Measurements from ENCODE around the gene PTPRQ. TPM values are rescaled to one million over a fixed set of nuclear protein-coding genes. Genes with fewer than 3 reads are reported as not detected.
A peak's percentile ranks its signal among the peaks of the same experiment; 100 is the strongest.

The PTPRQ gene
- total RNA-seq, 1 experiment from 2014 or later = 0.27 TPM

DNA sequence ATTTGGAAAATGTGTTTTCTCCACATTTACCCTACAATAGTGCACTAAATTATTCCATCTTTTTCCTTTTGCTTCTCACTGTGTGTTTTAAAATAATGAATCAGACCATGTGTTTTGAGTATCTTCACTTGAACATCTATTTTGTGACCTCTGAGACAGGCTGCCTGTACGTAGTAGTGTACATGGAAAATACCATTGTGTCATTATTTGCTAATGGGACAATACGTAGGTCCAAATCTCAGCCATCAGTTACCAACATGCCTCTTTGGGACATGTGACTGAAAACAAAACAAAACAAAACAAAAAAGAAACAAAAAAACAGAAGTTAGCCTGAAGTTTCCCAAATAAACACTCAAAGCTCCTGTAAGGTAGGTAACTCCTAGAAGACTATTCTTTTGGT is 256.3 kb downstream of the PTPRQ start:
- no peak for DNase-seq (ENCODE audit: low read depth)

DNA sequence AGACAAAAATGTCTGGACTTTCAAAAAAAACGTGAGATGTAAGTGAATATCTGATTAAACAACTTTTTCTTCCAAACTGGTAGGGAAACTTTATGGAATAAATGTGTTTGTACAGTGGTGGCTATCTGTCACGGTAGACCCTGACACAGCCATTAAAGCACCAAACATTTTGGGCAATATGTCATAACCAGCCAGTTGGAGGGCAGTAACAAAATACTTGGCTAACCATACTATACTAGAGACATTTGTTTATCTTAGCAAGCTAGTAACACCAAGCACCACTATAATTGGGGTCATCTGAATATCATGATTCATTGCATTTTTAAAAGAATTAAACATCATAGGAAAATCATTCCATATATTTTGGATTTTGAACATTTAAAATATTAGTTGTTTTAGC is 257.4 kb downstream of the PTPRQ start:
- DNase-seq (ENCODE audit: low read depth) = peak; percentile 47

DNA sequence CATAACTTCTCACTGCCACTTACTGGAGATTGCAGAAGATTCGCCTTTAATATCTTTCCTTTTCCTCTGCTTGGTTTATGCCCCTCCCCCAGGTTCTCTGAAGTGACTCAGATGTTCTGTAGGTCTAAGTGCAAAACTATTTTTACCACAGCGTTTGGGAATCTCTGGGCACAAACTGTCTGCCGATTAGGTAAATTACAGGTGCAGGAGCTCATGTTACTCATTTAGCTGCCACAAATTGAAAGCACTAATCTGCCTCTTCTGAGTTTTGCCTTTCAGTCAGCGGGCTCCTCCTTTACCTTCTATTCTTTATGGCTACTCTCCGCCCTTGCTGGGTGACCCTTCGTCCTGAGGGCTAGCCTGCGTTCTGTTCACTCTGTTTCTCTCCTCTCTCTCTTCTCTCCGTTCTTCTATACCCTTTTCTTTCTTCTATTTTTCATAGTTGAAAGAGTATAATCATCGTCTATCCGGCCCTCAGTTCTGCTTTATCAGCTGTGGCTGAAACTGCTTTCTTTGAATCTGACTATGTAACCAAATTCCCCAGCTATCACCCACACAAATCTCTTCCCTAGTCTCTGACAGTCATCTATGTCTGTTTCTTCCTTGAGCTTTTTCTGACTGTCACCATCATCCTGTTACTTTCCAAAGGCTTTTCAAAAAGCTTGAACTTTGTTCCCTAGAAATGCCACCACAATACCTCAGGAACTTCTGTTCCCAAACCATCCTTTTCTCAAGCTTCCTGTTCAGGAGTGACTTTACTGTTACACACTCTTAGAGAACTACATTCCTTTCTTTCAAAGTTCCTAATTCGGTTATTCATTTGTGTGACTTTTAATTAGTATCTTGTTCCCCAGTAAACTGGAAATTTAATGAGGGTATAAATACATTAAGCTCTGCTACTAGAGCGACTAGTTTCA is 259.1 kb downstream of the PTPRQ start:
- DNase-seq (ENCODE audit: low read depth) = peak; percentile 80

DNA sequence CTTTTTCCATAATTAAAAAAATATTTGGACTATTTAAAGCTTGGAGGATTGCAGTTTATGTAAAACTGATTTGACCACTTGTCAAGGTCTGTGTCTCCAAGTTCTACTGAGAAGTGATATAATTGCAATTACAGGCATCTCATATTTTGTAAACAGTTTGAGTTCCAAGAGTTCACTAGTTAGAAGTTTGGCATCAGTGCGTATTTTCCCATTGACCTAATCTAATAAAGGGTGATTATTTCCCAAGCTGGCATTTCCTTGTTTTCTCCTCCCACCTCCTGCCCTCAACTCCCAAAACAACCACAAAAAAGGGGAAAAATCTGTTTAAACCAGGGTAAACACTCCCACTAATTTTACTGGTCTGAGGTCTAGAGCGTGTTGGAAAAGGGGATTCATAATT is 260.4 kb downstream of the PTPRQ start:
- no peak for DNase-seq (ENCODE audit: low read depth)

DNA sequence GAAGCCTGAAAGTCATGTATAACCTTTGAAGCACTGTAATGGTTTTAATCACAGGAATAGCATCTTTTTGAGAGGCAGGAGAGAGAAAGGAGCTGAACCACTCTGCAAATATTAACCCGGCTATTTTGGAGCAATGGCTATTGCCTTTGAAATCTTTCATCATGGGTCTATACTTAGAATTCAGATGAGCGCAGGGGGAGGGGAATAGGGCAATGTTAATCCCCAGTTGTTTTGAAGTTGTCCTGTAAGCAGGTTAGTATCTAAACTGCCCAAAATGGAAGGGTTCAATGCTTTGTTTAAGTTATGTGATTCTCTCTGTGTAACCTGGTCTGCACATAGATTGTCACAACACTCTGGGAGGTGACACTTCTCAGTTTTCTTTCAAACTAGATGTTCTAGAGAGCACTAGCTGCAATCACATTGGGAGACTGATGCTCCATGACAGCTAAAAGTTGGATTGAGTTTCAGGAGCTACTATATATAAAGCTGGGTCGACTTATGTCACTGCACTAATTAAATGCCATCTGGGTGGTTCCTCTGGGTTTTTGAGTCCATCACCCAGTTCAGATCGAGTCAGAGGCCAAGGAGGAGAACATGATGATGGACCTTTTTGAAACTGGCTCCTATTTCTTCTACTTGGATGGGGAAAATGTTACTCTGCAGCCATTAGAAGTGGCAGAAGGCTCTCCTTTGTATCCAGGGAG is 263.2 kb downstream of the PTPRQ start, which contains the start of gene MYF6:
MYF6 (plus strand) TSS at position 509 of the 704 bp plus-strand sequence; CDS start at position 595, 86 bp downstream.
- no peak for DNase-seq (ENCODE audit: low read depth)

DNA sequence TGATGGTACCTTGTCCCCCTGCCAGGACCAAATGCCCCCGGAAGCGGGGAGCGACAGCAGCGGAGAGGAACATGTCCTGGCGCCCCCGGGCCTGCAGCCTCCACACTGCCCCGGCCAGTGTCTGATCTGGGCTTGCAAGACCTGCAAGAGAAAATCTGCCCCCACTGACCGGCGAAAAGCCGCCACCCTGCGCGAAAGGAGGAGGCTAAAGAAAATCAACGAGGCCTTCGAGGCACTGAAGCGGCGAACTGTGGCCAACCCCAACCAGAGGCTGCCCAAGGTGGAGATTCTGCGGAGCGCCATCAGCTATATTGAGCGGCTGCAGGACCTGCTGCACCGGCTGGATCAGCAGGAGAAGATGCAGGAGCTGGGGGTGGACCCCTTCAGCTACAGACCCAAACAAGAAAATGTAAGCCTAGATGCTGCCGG is 263.8 kb downstream of the PTPRQ start:
- no peak for DNase-seq (ENCODE audit: low read depth)

DNA sequence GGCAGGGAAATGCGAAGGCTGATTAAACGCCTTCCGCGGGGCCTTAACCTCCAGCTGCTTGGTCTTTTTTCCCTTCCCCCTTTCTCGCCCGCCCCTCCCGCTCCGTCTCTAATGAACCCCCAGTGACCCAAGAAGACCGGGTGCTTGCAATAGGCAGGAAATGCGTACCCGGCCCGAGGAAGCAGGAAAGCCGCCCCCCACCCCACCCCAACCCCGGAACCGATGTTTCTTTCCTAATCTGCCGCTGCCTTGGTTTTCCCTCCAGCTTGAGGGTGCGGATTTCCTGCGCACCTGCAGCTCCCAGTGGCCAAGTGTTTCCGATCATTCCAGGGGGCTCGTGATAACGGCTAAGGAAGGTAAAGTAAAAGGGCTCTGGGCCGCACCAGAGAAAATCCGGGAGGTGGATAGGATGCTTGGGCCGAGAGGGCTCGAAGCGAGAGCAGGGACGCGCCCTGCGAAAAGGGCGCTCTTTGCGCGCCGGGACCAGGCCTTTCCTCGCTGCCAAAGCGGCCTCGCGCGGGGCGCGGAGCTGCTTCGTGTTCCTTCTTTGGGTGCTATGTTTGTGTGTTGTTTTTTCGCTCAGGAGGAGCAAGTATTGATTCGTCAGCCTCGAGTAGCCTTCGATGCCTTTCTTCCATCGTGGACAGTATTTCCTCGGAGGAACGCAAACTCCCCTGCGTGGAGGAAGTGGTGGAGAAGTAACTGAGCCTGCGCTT is 264.4 kb downstream of the PTPRQ start:
- DNase-seq (ENCODE audit: low read depth) = no peak

DNA sequence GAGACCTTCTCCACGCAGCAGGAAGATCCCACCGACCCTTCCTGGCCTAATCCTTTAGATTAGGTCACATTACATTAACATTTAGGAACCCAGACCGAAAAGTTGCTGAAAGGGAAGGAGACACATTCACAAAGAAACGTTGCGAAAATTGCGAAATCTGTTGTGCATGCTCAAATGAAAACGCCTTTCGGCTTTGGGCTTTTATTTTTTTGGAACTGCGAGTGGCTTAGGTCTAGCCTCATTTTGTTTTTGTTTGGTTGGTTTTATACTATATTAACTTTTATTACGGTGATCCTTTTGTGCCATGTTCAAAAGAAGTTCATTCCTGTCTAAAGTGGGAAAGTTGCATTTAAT is 264.9 kb downstream of the PTPRQ start:
- DNase-seq (ENCODE audit: low read depth) = no peak

DNA sequence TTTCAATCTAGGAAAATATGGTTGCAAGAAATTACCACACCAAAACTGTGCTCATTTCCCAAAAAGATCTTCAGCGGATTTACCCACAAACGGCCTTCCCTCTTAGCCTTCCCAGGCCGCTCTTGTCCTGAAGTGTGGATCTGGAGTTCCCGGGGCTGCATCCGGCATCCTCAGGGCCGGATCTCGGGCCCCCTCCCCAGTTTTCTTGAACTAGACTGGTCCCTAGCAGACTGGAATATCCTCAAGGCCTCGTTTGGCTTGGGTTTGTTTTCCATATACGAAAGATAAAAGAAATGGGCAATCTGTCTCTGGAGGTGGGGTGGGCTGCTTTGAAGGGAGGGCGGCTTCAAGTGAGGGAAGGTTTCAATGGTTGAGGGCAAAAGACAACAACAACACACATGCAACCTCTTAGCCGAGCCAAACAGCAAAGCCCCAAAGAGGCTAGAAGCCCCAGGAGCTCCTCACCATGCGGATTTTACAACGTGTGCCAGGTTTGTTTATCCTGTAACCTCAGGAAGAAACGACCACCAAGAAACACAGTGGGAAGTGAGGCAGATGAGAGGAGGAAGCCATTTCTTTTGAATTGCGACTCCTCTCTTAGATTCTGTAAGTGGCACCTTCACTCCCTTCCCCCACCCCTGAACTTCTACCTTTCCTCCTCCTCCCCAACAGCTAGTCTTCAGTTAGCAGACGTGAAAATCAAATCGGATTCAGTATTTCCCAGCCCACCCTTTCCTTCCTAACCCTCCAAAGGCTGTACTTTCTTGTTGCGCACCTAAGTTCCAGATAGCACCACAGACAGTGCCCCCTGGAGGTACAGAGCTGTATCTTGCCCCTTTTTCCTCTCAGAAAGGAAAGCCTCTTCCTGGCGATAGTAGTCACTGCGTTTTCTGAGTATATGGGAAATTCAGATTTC is 266.0 kb downstream of the PTPRQ start:
- DNase-seq (ENCODE audit: low read depth) = peak; percentile 9

DNA sequence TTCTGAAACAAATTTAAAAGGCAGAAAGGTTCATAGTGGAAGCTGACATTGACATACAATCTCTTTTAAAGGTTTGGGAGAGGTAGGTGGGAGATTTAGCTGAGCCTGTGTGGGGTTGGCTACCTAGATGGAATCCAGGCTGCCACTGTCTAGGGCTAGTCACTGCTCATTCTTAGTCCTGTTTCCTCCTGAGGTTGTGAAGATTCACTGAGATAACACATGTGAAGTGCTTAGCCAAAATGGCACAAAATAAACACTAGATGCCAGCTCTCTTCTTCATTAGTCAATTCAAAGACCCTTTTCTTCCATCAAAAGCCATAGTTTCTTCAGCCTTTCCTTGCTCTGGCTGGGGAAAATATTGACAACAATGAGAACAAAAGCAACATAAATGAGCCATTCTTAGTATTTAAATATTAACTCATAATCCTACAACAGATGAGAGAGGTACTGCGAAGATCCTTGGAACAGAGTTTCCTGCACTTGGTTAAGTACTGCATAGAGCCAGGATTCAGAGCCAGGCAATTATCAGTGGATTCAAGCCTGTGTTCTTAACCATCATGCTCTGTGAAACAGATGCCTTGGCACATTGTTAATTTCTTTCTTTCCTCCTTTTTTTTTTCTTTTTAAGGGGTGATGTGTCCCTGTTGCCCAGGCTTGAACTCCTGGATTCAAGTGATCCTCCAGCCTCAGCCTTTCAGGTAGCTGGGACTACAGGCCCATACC is 266.9 kb downstream of the PTPRQ start:
- DNase-seq (ENCODE audit: low read depth) = no peak

DNA sequence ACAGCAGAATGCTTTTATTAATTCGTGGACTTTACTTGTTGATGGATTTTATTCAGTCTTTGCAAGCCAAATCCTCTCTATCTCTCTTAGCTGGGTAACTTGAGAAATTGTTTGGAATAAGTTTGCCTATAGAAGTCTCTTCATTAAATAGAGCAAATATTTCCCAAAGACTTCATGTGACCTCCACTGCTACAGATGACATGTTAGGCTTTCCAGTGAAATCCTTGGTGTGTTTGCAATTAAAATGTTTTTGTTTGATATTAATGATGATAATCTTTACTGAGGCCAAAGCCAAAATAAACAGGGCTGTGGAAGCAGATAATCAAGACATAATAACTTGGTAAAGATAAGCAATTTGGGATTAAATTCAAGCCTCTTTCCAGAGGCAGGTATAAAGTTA is 267.8 kb downstream of the PTPRQ start:
- no peak for DNase-seq (ENCODE audit: low read depth)

DNA sequence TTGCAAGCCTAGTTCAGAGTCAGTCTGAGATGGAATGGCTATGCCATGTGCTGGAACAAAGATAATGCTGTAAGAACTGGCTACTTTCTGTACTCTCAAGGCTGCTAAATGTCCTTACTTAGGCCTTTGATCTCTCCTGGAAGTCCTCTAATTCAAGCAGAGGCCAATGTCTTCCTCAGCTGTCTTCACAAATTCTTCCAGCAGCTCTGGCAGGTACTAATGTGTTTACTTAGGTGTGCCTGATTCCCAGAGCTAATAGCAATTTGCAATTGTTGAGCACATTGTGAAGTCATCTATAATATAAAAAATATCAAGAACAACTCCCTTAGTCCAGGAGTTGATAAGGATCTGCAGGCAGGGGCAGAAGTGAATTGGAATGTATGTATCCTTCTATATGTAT is 268.8 kb downstream of the PTPRQ start:
- no peak for DNase-seq (ENCODE audit: low read depth)

DNA sequence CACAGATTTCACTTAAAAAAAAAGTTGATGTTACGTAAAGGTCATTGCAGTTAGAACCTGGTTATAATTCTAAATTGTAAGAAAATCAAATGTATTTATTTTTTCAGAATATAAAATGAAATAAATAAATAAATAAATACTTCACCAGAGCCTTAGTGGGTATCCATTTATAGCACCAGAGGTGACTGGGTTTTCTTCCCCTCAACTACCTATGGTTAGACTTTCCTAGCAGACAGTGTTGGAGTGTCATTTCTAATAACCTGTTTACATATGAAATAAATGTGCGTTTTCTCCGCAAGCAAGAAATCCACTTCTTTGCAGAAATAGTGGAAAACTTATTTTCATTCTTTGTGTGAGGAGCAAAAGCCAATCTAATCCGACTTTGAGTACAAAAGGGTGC is 269.4 kb downstream of the PTPRQ start:
- DNase-seq (ENCODE audit: low read depth) = no peak

DNA sequence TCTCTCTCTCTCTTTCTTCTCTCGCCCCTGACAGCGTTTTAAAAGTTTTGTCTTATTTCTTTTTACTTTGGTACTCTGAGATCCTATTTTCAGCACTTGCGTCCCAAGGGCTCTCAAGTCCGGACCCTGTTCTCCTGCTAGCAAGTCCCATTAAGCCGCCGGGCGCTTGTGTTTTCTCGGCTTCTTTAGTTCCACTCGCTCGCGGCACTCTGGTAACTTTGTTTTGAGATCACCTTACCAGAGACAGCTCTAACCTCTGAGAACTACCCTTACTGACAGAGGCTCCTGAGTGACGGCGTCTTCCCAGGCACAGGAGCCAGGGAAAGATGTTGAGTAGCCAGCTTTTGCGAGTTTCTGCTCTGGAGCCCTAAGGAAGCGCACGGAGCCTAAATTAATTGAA is 270.0 kb downstream of the PTPRQ start:
- DNase-seq (ENCODE audit: low read depth) = peak; percentile 28

DNA sequence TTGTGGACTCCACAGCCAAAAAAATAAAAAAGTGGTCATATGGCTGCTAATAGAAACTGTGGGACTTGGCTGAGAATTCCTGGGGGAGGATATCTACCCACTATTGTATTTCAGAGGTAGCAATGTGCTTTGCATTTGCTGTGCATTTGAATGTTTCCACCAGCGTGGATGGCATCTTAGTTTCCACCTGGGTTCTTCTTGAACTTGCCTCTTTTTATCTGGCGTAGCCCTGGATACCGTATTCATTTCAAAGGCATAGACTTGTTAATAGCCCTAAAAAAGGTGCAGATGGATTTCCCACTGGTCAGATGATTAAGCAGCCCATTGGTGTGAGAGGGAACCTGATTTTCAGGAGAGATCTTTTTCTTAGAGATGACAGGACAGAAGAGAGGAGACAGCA is 270.8 kb downstream of the PTPRQ start:
- no peak for DNase-seq (ENCODE audit: low read depth)

DNA sequence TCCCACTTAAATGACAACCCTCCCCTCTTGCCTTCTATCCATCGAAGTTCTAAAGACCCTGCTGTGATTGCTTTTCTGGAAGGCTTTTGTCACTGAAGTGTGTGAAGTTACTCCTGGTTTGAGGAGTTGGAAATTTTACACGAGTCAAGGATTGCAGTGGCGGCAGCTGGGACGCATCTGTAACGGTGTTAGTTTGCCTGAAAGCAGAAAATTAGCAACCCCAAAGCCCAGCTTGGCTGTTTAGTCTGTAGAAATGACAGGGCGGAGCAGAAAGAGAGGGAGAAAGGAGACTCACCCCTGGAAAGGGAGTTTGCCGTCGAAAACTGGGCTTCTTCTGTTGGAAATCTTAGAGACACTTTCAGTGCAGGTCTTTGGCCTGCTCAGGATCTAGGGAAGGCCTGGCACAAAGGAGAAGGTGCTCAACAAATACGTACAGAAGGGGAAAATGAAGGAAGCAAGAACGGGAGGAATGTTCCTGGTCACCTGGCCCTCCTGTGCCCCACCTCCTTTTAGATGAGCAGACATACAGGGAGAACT is 271.7 kb downstream of the PTPRQ start:
- DNase-seq (ENCODE audit: low read depth) = no peak

DNA sequence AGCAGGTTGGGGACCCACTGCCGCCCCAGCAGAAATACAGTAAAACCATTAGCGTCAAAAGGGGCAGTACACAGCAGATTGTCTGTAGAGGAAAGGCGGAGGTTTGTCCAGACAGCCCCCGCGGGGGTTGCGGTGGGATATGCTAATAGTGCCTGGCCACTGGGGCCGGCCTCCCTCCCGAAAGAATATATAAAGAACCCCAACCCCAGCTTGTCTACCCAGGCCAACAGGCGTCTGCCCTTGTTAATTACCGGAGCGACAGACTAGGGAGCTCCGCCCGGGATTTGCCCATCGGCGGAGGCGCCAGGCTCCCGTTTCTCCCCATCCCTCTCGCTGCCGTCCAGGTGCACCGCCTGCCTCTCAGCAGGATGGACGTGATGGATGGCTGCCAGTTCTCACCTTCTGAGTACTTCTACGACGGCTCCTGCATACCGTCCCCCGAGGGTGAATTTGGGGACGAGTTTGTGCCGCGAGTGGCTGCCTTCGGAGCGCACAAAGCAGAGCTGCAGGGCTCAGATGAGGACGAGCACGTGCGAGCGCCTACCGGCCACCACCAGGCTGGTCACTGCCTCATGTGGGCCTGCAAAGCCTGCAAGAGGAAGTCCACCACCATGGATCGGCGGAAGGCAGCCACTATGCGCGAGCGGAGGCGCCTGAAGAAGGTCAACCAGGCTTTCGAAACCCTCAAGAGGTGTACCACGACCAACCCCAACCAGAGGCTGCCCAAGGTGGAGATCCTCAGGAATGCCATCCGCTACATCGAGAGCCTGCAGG is 272.8 kb downstream of the PTPRQ start, which contains the start of gene MYF5:
MYF5 (plus strand) TSS at position 217 of the 774 bp plus-strand sequence; CDS start at position 369, 152 bp downstream.
- no peak for DNase-seq (ENCODE audit: low read depth)

DNA sequence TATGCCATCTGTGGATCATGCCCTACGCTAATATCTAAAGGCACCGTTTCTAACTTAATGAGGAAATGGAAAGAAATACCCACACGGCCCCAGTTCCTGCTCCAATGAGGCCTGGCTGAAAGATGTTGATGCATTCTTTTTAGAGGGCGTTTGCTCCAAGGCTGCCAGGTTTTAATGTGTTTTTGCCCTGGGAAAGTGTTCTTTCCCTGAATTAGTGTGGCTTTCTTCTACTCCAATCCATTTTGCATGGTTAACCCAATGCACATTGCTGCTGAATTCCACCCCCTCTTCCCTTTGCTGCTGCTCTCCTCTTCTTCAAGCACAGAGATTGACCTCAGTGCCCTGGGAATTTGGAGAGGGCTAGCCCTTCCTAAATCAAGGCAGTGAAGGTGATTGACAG is 273.8 kb downstream of the PTPRQ start:
- no peak for DNase-seq (ENCODE audit: low read depth)

DNA sequence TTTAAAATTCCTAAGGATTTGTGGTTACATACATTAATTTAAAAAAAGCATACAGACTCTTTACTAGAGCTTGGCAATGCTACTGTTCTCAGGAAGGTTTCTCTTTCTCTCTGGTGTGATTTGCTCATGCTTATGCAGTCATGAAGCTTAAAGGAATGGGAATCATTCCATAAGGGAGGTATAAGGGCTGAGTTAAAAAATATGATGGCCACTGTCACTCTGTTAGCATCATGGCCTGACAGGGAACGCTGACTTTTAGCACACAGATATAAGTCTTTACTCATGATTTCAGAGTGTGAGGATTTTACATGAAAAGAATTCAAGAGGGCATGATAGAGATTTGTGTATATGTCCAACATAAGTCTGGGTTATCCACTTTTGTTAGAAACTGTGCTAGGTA is 276.5 kb downstream of the PTPRQ start:
- DNase-seq (ENCODE audit: low read depth) = no peak
